Measurements from ENCODE around the gene TMEM229A.
"Not testable (repeated sequence)": the region's sequence is repeated elsewhere in the genome, so short reads cannot be mapped to it uniquely, and the experiment has no call there.

TMEM229A gene

GRCh38 chr7:124032369-124033094 lies at the start of gene TMEM229A:
Gene TMEM229A (minus strand): TSS chr7:124033067. CDS start chr7:124033003, 64 bp downstream.
- peak; percentile 46 for DNase-seq

- DNase-seq, result not testable (repeated sequence)
These were observed 49.4 kb upstream of the TMEM229A start for GRCh38 chr7:124082234-124082633.

- DNase-seq, result no peak
These were observed 44.7 kb upstream of the TMEM229A start for GRCh38 chr7:124077546-124077945.

- no peak for DNase-seq
These were observed 44.0 kb upstream of the TMEM229A start for GRCh38 chr7:124076841-124077240.

- no peak for DNase-seq
These were observed 41.1 kb upstream of the TMEM229A start for GRCh38 chr7:124074007-124074406.

- no peak for DNase-seq
These were observed 40.4 kb upstream of the TMEM229A start for GRCh38 chr7:124073310-124073645.

GRCh38 chr7:124072603-124073309 lies 39.9 kb upstream of the TMEM229A start:
- DNase-seq, result no peak

GRCh38 chr7:124071843-124072242 lies 39.0 kb upstream of the TMEM229A start:
- DNase-seq, result peak; percentile 17

GRCh38 chr7:124062171-124062570 lies 29.3 kb upstream of the TMEM229A start:
- DNase-seq, result no peak

- no peak for DNase-seq
These were observed 27.7 kb upstream of the TMEM229A start for GRCh38 chr7:124060528-124060927.

GRCh38 chr7:124059375-124059774 lies 26.5 kb upstream of the TMEM229A start:
- DNase-seq, result no peak

- DNase-seq, result no peak
These were observed 25.6 kb upstream of the TMEM229A start for GRCh38 chr7:124058515-124058914.

- no peak for DNase-seq
These were observed 25.0 kb upstream of the TMEM229A start for GRCh38 chr7:124057872-124058271.

- no peak for DNase-seq
These were observed 23.4 kb upstream of the TMEM229A start for GRCh38 chr7:124056234-124056633.

- DNase-seq, result no peak
These were observed 19.0 kb upstream of the TMEM229A start for GRCh38 chr7:124051681-124052377.

GRCh38 chr7:124042826-124043225 lies 10.0 kb upstream of the TMEM229A start:
- DNase-seq, result no peak

GRCh38 chr7:124041439-124041838 lies 8.6 kb upstream of the TMEM229A start:
- no peak for DNase-seq

- DNase-seq, result not testable (repeated sequence)
These were observed 5.0 kb upstream of the TMEM229A start for GRCh38 chr7:124037902-124038301.

- DNase-seq, result no peak
These were observed 2.8 kb upstream of the TMEM229A start for GRCh38 chr7:124035706-124036105.

- no peak for DNase-seq
These were observed 1.9 kb upstream of the TMEM229A start for GRCh38 chr7:124034754-124035100.

- DNase-seq, result no peak
These were observed 1.2 kb upstream of the TMEM229A start for GRCh38 chr7:124033807-124034753.

- DNase-seq, result no peak
These were observed 384 bp upstream of the TMEM229A start for GRCh38 chr7:124033095-124033806.
